Astrocyte of the cerebellum (primary cell): ENCODE results near the gene CUBN.

Experiments used
- DNase-seq: peaks from one replicate; pipeline ENCODE4 v3.0.0-alpha.2; 2011; ENCODE audit warnings: low read depth
- H3K4me3 ChIP-seq: 2 replicates; pipeline ENCODE4 v1.5.1; 2011; ENCODE audit warnings: mild to moderate bottlenecking, low read depth, low read length, moderate library complexity
- in situ Hi-C: cut with HindIII; loops from 2 replicates; pipeline ENCODE4 v1.10.0; 2017; ENCODE audit warnings: low sequenced_read_pairs
- TF ChIP-seq, protein P1 (sequence below): IDR thresholded peaks from 2 replicates; pipeline ENCODE4 v1.5.1; 2012; ENCODE audit warnings: low read length, low read depth, moderate library complexity, mild to moderate bottlenecking; ENCODE audit errors: missing control alignments

Gene CUBN

DNA sequence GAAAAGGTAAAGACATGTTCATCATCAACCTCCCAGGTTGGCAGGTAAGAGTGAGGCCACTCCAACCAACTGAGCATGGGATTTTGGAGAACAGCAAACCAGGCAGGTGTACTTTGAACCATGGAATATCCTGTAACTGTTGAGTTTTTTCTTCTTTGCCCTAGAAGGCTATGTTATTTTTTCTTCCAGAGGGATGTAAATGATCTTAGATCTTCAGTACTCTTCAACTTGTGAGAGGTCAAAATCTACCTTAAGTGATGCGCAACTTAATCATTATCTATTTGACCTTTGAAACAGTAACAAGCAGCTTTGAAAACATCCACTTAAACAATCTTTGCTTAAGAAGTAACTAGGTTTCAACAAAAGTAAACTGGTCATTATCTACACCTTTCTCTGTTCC is at the start of gene CUBN:
Gene CUBN, minus strand, starts transcription at position 71 of the 400 bp plus-strand sequence. Its CDS starts 46 bp downstream, at position 25.
- H3K4me3 ChIP-seq: no peak within 1 kb of the TSS
- DNase-seq: no peak
- in situ Hi-C loops: loop anchor here (25.0 kb wide), 1 partner anchor 117 kb away; no protein-coding TSS in a partner anchor
- TF ChIP-seq, protein P1, sequence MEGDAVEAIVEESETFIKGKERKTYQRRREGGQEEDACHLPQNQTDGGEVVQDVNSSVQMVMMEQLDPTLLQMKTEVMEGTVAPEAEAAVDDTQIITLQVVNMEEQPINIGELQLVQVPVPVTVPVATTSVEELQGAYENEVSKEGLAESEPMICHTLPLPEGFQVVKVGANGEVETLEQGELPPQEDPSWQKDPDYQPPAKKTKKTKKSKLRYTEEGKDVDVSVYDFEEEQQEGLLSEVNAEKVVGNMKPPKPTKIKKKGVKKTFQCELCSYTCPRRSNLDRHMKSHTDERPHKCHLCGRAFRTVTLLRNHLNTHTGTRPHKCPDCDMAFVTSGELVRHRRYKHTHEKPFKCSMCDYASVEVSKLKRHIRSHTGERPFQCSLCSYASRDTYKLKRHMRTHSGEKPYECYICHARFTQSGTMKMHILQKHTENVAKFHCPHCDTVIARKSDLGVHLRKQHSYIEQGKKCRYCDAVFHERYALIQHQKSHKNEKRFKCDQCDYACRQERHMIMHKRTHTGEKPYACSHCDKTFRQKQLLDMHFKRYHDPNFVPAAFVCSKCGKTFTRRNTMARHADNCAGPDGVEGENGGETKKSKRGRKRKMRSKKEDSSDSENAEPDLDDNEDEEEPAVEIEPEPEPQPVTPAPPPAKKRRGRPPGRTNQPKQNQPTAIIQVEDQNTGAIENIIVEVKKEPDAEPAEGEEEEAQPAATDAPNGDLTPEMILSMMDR: no peak

- TF ChIP-seq, protein P1: no peak
- in situ Hi-C loops: no loop called here
- no peak for DNase-seq
- no peak overlapping the region for H3K4me3 ChIP-seq
These were observed 49.4 kb upstream of the CUBN start for GRCh38 chr10:17179002-17179401.

DNA sequence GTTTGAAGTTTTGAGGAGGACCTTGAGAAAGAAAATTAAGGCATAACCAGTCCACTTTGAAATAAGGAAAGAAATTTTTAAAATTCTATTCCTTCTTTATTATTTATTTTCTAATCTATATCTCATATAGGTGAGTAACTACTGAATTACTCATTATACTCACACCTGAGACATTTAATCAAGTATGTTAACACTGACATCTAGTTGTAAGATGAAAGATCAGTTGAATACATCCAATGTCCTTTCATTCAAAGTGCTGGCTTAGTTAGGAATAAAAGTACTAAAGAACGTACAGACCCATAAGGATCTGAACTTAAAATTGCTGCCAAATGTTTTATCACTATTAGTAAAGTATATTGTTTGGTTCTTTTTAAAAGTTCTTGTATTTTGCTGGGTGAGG is 48.4 kb upstream of the CUBN start:
- H3K4me3 ChIP-seq: no peak overlapping the region
- in situ Hi-C loops: no loop called here
- DNase-seq: no peak
- TF ChIP-seq, protein P1: no peak

- in situ Hi-C loops: no loop called here
- TF ChIP-seq, protein P1: no peak
- H3K4me3 ChIP-seq: no peak overlapping the region
- no peak for DNase-seq
These were observed 47.4 kb upstream of the CUBN start for GRCh38 chr10:17177014-17177413.

DNA sequence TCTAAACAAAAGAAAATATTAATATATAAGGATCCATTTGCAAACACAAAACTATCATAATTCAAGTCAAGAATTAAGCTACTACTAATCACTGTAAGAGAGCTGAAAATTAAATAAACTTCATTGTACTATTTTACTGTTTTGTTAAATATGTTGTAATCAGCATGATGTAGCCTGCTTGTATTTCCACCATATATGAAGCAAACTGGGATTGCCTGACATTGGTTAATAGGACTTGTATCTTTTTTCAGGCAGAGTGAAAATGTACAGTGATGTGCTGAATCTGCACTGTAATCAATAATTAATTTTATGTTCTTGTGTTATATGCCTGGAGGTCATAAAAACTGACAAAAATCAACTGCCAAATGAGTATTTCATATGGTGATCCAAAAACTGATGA is 46.5 kb upstream of the CUBN start:
- no peak overlapping the region for H3K4me3 ChIP-seq
- DNase-seq: no peak
- TF ChIP-seq, protein P1: no peak
- in situ Hi-C loops: no loop called here

- TF ChIP-seq, protein P1: no peak
- in situ Hi-C loops: no loop called here
- DNase-seq: no peak
- H3K4me3 ChIP-seq: no peak overlapping the region
These were observed 45.9 kb upstream of the CUBN start for GRCh38 chr10:17175551-17175950.

GRCh38 chr10:17174626-17175025 is 45.0 kb upstream of the CUBN start:
- H3K4me3 ChIP-seq: no peak overlapping the region
- in situ Hi-C loops: no loop called here
- DNase-seq: no peak
- TF ChIP-seq, protein P1: no peak
